GM12864 (cell line): Measurements from ENCODE around the gene KIF5C.

Source experiments
- DNase-seq: peaks from one replicate; pipeline ENCODE4 v3.0.0-alpha.2; 2011; ENCODE audit warnings: low read depth
- H3K4me3 ChIP-seq: 2 replicates; pipeline ENCODE4 v1.5.1; 2011; ENCODE audit warnings: mild to moderate bottlenecking, low read depth, low read length, control low read depth
- TF ChIP-seq, protein P1 (sequence below): IDR thresholded peaks from 2 replicates; pipeline ENCODE4 v1.5.1; 2011; ENCODE audit warnings: low read depth, mild to moderate bottlenecking, moderate library complexity, low read length, control low read depth, inconsistent platforms; ENCODE audit errors: missing control alignments

The KIF5C gene

GRCh38 chr2:148981324-148981723 is 106.3 kb downstream of the KIF5C start:
- DNase-seq, result no peak
- no peak overlapping the region for H3K4me3 ChIP-seq

DNA sequence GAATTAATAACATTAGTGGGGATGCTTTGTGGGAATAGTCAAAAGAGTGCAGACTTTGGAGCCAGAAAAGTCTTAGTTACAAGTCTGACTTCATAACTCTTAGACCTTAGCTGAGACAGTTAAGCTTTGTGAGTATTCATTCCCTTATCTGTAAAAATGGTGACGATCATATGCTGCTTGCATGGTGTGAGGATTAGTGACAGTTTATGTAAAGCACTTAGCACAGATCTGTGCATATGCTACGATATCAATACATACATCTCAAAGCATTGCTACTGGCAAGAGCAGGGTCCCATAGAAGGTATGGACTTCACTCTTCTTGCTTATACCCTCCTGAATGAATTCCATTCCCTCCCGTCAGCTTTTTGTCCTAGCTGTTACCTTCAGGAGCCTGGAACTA is 106.8 kb downstream of the KIF5C start:
- TF ChIP-seq, protein P1, sequence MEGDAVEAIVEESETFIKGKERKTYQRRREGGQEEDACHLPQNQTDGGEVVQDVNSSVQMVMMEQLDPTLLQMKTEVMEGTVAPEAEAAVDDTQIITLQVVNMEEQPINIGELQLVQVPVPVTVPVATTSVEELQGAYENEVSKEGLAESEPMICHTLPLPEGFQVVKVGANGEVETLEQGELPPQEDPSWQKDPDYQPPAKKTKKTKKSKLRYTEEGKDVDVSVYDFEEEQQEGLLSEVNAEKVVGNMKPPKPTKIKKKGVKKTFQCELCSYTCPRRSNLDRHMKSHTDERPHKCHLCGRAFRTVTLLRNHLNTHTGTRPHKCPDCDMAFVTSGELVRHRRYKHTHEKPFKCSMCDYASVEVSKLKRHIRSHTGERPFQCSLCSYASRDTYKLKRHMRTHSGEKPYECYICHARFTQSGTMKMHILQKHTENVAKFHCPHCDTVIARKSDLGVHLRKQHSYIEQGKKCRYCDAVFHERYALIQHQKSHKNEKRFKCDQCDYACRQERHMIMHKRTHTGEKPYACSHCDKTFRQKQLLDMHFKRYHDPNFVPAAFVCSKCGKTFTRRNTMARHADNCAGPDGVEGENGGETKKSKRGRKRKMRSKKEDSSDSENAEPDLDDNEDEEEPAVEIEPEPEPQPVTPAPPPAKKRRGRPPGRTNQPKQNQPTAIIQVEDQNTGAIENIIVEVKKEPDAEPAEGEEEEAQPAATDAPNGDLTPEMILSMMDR, result no peak
- DNase-seq, result no peak
- H3K4me3 ChIP-seq, result no peak overlapping the region

More at GRCh38 chr2:148981324-148981723, 106.3 kb downstream of the KIF5C start:
- TF ChIP-seq, protein P1, result no peak

DNA sequence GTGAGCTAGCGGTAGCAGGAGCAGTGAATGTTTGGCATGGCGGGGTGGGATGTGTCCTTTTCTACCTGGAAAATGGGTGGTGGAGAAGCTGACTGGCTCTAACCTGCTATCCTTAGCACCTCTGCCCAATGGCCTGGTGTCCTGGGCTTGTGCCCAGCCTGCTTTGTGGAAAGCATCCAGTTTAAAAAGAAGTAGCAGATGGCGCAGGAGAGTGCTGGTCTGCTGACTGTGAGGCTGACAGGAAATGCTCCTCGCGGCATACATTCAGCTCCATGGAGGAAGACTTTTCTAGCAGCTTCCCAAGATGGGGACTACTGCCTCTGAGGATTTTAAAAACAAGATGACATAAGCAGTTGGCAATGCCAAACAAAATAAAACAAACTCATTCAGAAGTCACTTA is 107.3 kb downstream of the KIF5C start:
- DNase-seq, result no peak
- no peak overlapping the region for H3K4me3 ChIP-seq
- TF ChIP-seq, protein P1, result no peak

DNA sequence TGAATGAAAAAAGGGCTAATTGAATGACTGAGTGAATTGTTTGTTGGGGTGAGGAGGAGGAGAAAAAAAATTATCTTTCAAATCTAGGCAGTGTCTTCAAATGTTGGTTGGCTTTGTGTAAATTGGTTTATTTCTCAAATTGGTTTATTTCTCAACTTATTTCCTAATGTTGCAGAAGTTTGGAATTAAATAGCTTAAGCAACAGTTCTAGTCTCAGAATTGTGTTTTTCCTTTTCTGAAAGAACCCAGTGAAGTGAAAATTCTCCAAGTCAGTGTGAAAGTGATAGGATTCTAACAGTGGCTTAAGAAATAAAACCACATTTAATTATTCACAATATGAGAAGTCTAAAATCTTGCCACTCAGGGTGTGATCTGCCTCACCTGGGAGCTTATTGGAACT is 108.9 kb downstream of the KIF5C start:
- no peak for DNase-seq
- no peak overlapping the region for H3K4me3 ChIP-seq
- TF ChIP-seq, protein P1, result no peak

DNA sequence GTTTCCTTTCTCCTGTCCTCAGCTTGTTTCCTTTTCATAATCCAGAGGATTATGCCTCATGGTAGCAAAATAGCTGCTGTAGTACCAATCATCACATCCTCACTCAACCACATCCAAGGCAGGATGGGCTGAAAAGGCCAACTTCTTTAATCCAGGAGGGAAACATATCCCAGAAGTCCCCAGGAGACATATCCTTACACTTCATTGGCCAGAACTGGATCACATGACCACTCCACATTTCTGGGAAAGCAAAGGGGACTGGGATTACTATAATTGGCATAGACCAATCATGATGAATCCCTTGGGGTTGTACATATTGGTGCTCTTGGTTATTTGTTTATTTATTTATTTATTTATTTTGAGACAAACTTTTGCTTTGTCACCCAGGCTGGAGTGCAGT is 109.4 kb downstream of the KIF5C start:
- TF ChIP-seq, protein P1, result no peak
- H3K4me3 ChIP-seq, result no peak overlapping the region
- DNase-seq, result no peak

DNA sequence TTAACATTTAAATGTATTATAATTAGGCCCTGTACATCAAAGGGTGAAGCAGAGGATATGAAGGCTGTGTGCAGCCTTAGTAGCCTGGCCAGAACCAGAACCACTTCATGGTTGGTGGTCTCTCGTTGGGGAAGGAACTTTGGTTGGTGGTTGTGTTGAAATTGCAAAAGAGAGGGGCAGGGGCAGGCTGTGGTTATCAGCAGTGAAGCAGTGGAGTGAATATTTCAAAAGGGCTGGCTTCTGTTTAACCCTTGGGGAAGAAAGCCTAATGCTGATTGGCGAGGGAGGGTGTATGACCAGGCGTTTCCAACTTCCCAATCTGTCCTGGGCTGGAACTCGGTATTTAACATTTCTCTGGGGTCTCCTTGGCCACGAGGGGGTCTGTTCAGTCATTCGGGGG is 112.3 kb downstream of the KIF5C start:
- TF ChIP-seq, protein P1, result no peak

GRCh38 chr2:148988337-148988736 is 113.3 kb downstream of the KIF5C start:
- TF ChIP-seq, protein P1, result no peak
- no peak for DNase-seq

More for the DNA sequence above, 112.3 kb downstream of the KIF5C start:
- H3K4me3 ChIP-seq, result no peak overlapping the region
- no peak for DNase-seq

More at GRCh38 chr2:148988337-148988736, 113.3 kb downstream of the KIF5C start:
- H3K4me3 ChIP-seq, result no peak overlapping the region
